Heart right ventricle (tissue), 16 donors: ENCODE results near the gene ZFP64. TPM values are rescaled to one million over a fixed set of nuclear protein-coding genes. Genes with fewer than 3 reads are reported as not detected.
A peak's percentile ranks its signal among the peaks of the same experiment; 100 is the strongest.
"Not testable (repeated sequence)": the region's sequence is repeated elsewhere in the genome, so short reads cannot be mapped to it uniquely, and the experiment has no call there.

Source experiments
- ATAC-seq, 8 donors: fragments of 200-7000 bp; cut with Tn5 transposase; one replicate each; pipeline ENCODE4 v1.9.1; 2020; ENCODE audit warnings: mild to moderate bottlenecking in 8 of 8, moderate library complexity in 8 of 8, moderate number of reproducible peaks in 1 of 8
- DNase-seq, 2 donors: peaks; one replicate each; pipeline ENCODE4 v3.0.0-alpha.2; 2020
- H3K27ac ChIP-seq, 10 donors: fragments of 200-600 bp; sonication (generic) in 2 of 10; one replicate each; pipeline versions ENCODE4 v1.5.0 to v1.8.0; 2020 to 2022; ENCODE audit warnings: mild to moderate bottlenecking in 3 of 10
- H3K27me3 ChIP-seq, 7 donors: fragments of 200-600 bp; one replicate each; pipeline ENCODE4 v1.8.0; 2021 to 2022; ENCODE audit warnings: mild to moderate bottlenecking in 2 of 7
- H3K36me3 ChIP-seq, 9 donors: fragments of 200-600 bp; sonication (generic) in 1 of 9; one replicate each; pipeline versions ENCODE4 v1.5.0 to v1.8.0; 2020 to 2022; ENCODE audit warnings: mild to moderate bottlenecking in 2 of 9
- H3K4me1 ChIP-seq, 9 donors: fragments of 200-600 bp; sonication (generic) in 1 of 9; one replicate each; pipeline versions ENCODE4 v1.5.0 to v1.8.0; 2020 to 2022; ENCODE audit warnings: mild to moderate bottlenecking in 4 of 9
- H3K4me3 ChIP-seq, 10 donors: fragments of 200-600 bp; sonication (generic) in 2 of 10; one replicate each; pipeline versions ENCODE4 v1.5.0 to v1.8.0; 2020 to 2022; ENCODE audit warnings: mild to moderate bottlenecking in 7 of 10, moderate library complexity in 2 of 10
- H3K9me3 ChIP-seq, 11 donors: fragments of 200-600 bp in 10 of 11; sonication (generic) in 2 of 11; one replicate each; pipeline versions ENCODE4 v1.5.0 to v1.8.0; 2013 to 2022; ENCODE audit warnings: mild to moderate bottlenecking in 2 of 11, control low read depth in 1 of 11, moderate library complexity in 1 of 11
- CTCF ChIP-seq, 9 donors: fragments of 200-600 bp; sonication (generic) in 2 of 9; IDR thresholded peaks; one replicate each; pipeline versions ENCODE4 v1.5.0 to v1.8.0; 2021 to 2022; ENCODE audit warnings: antibody characterized with exemption in 9 of 9, mild to moderate bottlenecking in 5 of 9, moderate library complexity in 1 of 9
- WGBS, 2 donors: extraction: QIAGEN DNeasy Blood & Tissue Kit; methylation state at CpG; one replicate each; pipeline ENCODE4 v1.1.7; 2013; ENCODE audit warnings: inconsistent platforms in 1 of 2; 5-methylcytosine and 5-hydroxymethylcytosine counted together
- intact Hi-C, 10 donors: fragments of 100-400 bp; cut with DNase I; formaldehyde crosslinking; loops; one replicate each; pipeline versions ENCODE4 v1.11.1 to v1.14.2; 2022
- polyA plus RNA-seq, 2 donors: library from polyadenylated mRNA; stranded (reverse); fragments of 200-250 nt; gene quantifications; one replicate each; pipeline ENCODE4 v1.2.3, GENCODE V29; 2013
- total RNA-seq, 10 donors: library from RNA; stranded (reverse); fragmentation: NEBNext Ultra II Directional in 3 of 10; extraction: Animal tissue kit (Norgen Biotek cat#: 25700) in 3 of 10; gene quantifications; one replicate each; pipeline versions ENCODE4 v1.2.1 to v1.2.4, GENCODE V29; 2021 to 2023
- donor health status: Arrhythmogenic right ventricular cardiomyopathy.
- donor health status: ischemic (EF 13 %, LVEDD 7.1; RV severe dilation, severe dysfunction).
- donor health status: healthy with polysubstance abuse.
- donor health status: DM: no; HTN: yes; CAD: no.
- donor health status: DM: no; HTN: no; CAD: no.
- donor health status: ischemic (EF 25% LVEDD 6.9; RV normal size, moderate dysfunction).
- donor health status: ischemic (EF 25% LVEDD 5.7; RV mildly dilated, moderate dysfunction).
- donor health status: healthy.
- donor health status: DM: yes; HTN: yes; CAD: no.
- donor health status: Ischemic cardiomyopathy.
- donor health status: ischemic (EF 35%, LVEDD 5.7; RV mildly dilated, moderate dysfunction).
- donor health status: nonischemic (EF 11% LVEDD 7.7; RV severe dilation, severe dysfunction).
- donor health status: DM: yes; HTN: yes; CAD: no.
- donor health status: PGD.
- donor health status: ischemic (EF 29% LVEDD 5.4; RV normal size, mild dysfunction).
- donor health status: nonischemic (EF 23%, LVEDD 6.1; RV moderate dilation, normal function).

The ZFP64 gene
- total and polyA plus RNA-seq, 12 donors = 2.0 to 10.6 (median 8.0) TPM

GRCh38 chr20:52200870-52201269, 9.3 kb upstream of the ZFP64 start:
- H3K27ac ChIP-seq = no peak overlapping the region
- peaks cover 0 to 2% (median 0%) of the 10 kb centered on the region in 11 donors for H3K9me3 ChIP-seq
- intact Hi-C loops = no loop called here
- no peak for TF ChIP-seq CTCF (IDR thresholded peaks at IDR 0.05)
- DNase-seq (no peak), ATAC-seq (no peak)
- WGBS, 2 donors = 83 to 84% methylated on average over 2 of the region's 2 CpGs
- no peaks in the 10 kb centered on the region for H3K36me3 ChIP-seq
- no peaks in the 10 kb centered on the region for H3K4me1 ChIP-seq
- no peaks in the 10 kb centered on the region for H3K27me3 ChIP-seq
- no peak overlapping the region for H3K4me3 ChIP-seq

- intact Hi-C loops = no loop called here
- WGBS, 2 donors = 96 to 97% methylated on average over 3 of the region's 3 CpGs
- Histone ChIP-seq H3K27ac (no peak overlapping the region), H3K4me1 (peaks cover 0 to 11% (median 6%) of the 10 kb centered on the region in 9 donors), H3K36me3 (no peaks in the 10 kb centered on the region), H3K4me3 (no peak overlapping the region), H3K27me3 (no peaks in the 10 kb centered on the region), H3K9me3 (no peaks in the 10 kb centered on the region)
- DNase-seq (no peak), ATAC-seq (no peak)
- no peak for TF ChIP-seq CTCF (IDR thresholded peaks at IDR 0.05)
Observed at GRCh38 chr20:52196845-52197244, 5.3 kb upstream of the ZFP64 start.

- Histone ChIP-seq H3K27me3 (no peaks in the 10 kb centered on the region), H3K9me3 (no peaks in the 10 kb centered on the region), H3K27ac (no peak overlapping the region), H3K4me3 (no peak overlapping the region), H3K36me3 (no peaks in the 10 kb centered on the region), H3K4me1 (peaks cover 0 to 24% (median 16%) of the 10 kb centered on the region in 9 donors)
- no peak for TF ChIP-seq CTCF (IDR thresholded peaks at IDR 0.05)
- ATAC-seq = no peak
- intact Hi-C loops = no loop called here
- DNase-seq = no peak
- 95 to 98% methylated on average over 9 of the region's 9 CpGs for WGBS, 2 donors
Observed at GRCh38 chr20:52193886-52194545, 2.4 kb upstream of the ZFP64 start.

GRCh38 chr20:52193133-52193532, 1.6 kb upstream of the ZFP64 start:
- no peaks in the 10 kb centered on the region for H3K9me3 ChIP-seq
- peak overlapping the region in 4 of 10 donors; percentile 5 to 94 (median 73) for H3K27ac ChIP-seq
- ATAC-seq (no peak), DNase-seq (no peak)
- H3K4me1 ChIP-seq = peaks cover 0 to 24% (median 16%) of the 10 kb centered on the region in 9 donors
- H3K27me3 ChIP-seq = no peaks in the 10 kb centered on the region
- H3K36me3 ChIP-seq = no peaks in the 10 kb centered on the region
- H3K4me3 ChIP-seq = no peak overlapping the region
- 78% methylated on average over 1 of the region's 1 CpG for WGBS, 2 donors
- intact Hi-C loops = no loop called here
- TF ChIP-seq CTCF (IDR thresholded peaks at IDR 0.05) = no peak

GRCh38 chr20:52192719-52193007, 1.1 kb upstream of the ZFP64 start:
- H3K36me3 ChIP-seq, intact Hi-C loops, H3K9me3 ChIP-seq, H3K27me3 ChIP-seq, DNase-seq, ATAC-seq: not testable (repeated sequence)
- 97% methylated on average over 2 of the region's 2 CpGs for WGBS, 2 donors
- peak overlapping the region in 7 of 10 donors; percentile 73 to 98 (median 92) for H3K4me3 ChIP-seq
- H3K4me1 ChIP-seq = peaks cover 0 to 24% (median 16%) of the 10 kb centered on the region in 9 donors
- peak overlapping the region in 7 of 10 donors; percentile 93 to 96 (median 94) for H3K27ac ChIP-seq
